HG03439 (cell line): ENCODE measurements around the gene DRD2.

Experiments
- ATAC-seq: cut with Tn5 transposase; IDR thresholded peaks from one replicate; pipeline ENCODE4 v1.9.1; 2021; ENCODE audit warnings: mild to moderate bottlenecking, moderate library complexity; ENCODE audit not compliant: unreplicated experiment

DRD2 gene

DNA sequence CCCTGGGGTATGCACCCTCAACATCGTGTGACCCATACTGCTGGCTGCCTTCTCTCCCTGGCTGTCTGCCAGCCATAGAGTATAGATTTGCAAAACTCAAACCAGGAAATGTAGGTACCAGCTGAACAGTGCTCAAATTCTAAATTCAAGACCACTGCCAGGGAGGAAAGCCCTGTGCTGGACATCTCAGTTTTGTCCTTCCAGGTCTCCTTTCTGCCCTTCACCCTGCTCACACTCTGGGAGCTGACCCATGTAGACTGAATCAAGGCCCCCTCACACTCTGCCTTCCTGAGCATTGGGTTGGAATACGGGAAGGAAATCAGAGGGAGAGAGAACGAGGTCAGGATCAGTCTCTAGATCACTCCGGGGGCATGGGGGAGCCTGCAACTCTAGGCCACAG is 12.4 kb upstream of the DRD2 start:
- no peak for ATAC-seq

DNA sequence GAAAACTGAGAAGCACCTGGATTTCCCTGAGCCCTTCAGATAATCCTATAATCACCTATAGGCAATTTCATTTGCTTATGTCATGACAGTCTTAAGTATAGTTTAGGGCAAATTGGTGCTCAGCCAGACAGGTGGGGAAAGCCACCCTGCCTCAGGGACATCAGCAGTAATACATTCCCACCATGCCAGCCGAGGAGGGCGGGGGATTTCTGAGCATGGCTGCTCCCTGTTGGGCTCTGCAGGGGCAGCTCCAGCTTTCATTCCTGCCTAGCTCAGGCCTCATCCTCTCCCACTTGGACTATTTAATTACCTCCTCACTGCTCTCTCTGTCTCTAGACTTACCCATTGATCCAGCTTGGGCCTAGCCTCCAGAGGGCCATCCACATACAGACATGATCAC is 9.0 kb upstream of the DRD2 start:
- no peak for ATAC-seq

DNA sequence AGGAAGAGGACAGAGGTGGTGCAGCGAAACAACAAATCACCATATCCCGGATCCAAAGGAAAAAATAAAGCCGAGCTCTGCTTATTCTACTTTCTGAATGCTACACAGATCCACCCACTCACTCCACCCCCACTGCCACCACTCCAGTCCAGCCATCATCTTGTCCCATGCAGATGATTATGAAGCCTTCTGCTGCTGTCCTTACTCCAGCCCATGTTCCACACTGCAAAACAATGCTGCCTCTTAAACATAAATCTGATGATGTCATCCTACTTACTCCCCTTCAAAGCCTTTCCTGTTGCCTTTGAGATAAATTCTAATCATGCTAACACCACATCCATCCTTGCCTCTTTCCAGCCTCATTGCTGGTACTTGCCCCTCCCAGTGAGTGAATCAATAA is 6.5 kb upstream of the DRD2 start:
- ATAC-seq, result no peak

DNA sequence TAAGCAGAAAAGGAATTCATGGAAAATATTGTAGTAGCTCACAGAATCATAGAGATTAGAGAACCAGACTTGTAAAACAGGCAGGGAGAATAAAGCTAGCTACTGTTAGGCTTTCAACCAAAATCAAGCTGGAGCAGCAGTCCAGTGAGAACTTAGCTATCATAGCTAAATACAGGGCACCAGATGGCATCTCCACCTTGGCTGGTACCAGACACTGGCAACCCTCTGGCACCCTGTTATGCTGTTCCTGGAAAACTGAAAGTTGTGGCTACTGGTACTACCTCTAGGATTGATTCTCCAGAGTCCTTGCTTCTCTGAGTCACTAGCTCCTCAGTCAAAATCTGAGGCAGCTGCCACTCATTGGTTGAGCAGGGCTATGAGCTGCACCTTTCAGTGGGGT is 6.0 kb upstream of the DRD2 start:
- no peak for ATAC-seq

DNA sequence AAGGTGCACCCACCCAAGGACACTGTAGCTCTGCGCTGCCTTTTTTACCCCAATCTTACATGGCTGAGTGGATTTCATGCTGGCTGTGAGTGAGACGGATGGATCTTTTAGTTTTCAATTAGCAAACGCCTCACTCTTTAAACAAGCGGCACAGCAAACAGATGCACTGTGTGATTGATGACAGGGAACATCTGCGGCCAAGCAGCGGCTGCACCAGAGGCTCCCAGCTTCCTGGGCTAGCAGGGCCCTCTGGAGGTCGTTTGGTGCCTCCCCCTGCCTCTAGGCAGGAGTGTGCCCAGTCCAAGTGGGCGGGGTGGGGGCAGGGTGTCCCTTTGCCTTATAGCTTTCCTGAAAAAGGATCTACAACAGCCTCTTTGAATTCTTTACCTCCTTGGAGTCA is 2.1 kb upstream of the DRD2 start:
- ATAC-seq, result no peak

DNA sequence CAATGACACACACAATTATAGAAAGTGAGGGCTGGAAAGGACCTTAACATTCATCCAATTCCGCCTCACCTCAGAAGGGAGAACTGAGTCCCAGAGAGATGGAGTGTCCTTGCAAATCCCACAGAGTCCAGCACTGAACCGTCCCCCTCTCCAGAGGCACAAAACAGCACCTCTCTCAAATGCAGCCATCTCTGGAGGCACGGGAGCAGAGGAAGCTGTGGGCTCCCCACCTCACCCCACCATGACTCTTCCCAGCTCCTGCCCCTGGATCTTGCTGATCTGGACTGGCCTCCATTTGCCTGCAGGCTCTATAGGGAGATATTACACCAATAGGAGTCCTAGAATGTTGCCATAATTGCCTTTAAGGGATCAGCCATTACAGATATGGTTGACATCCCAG is 1.4 kb upstream of the DRD2 start:
- no peak for ATAC-seq

DNA sequence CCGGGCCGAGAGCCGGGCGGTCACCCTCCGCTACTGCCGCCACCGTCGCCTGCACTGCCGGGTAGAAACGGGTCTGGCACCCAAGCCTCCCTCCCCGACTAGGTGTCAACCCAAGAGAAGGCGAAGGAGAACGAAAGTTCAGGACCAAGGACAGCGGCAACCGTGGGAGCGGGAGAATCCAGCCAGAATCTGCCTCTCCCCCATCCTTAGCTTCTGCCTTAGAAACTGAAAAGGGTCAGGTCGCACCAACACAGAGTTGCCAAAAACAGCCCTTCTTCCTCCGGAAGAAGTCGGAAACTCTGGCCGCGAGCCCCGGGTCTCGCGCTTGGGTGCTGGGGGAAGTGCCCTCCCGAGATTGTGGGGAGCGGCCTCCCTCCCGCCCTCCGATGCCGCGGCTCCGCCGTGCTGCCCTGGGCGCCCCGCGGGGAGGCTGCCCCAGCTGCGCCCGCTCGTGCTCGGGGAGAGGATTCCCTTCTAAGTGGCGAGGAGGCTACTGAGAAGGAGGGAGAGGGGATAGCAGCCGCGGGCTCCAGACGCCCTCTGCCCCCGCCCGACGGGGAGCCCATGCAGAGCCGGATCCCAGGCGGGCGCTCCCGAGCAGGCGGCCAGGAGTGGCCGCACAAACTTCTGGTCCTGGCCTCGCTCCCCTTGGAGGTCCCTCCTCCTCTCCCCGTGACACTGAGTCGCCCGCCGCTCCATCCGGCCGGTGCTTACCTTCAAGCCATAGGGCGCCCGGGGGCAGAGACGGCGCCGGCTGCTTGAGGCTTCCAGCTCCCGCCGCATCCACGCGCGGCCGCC is 637 bp downstream of the DRD2 start:
- ATAC-seq, result no peak

DNA sequence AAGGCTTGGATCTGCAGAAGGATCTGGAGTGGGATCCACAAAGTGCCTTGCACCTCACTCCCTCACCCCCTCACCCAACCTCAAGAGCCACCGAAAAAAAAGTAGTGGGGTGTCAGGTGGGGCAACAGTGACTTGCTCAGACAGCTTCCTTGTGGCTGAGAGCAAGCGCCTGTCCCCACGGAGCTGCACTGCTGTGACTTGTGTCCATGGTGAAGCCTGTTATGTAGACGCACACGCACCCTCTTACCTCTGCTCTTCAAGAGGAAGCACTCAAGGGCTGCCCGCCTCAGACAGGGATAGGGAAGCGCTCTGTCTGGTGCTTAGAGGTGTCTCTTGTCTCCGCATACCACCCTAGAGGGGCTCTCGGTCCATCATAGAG is 1.2 kb downstream of the DRD2 start:
- ATAC-seq, result no peak

DNA sequence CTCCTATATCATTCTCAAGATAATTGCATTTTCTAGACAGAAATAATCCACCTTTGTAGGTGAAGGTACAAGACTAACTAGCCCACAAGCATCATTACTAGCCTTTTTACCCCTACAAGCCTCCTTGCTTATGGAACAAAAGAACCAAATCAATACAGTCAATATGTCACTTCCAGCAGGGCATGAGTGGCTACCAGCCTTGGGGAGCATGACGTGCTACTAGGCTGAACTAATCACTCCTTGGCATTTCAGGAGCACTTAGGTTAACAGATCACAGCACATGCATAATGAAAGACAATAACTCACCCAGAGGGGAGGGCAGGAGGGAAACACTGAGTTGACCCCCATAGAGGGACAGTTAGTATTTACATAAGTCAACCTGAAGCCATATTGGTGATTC is 2.7 kb downstream of the DRD2 start:
- ATAC-seq, result no peak

DNA sequence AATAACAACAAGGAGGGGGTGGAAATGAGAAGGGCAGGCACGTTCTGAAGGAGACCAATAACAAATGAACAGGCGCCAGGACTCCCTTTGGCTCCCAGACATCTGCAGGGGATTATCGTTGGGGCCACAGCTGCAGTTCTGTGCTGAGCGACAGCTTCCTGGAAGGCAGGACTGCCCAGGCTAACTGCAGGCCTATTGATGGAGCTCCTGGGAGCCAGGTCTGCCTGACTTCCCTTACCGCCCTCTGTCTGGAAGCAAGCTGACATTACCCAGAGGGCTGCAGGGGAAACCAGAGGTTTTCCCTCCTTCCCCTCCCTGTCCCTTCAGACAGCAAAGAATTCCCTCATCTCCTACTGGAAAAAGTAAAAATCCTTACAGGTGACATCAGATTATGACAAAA is 5.0 kb downstream of the DRD2 start:
- ATAC-seq, result no peak

DNA sequence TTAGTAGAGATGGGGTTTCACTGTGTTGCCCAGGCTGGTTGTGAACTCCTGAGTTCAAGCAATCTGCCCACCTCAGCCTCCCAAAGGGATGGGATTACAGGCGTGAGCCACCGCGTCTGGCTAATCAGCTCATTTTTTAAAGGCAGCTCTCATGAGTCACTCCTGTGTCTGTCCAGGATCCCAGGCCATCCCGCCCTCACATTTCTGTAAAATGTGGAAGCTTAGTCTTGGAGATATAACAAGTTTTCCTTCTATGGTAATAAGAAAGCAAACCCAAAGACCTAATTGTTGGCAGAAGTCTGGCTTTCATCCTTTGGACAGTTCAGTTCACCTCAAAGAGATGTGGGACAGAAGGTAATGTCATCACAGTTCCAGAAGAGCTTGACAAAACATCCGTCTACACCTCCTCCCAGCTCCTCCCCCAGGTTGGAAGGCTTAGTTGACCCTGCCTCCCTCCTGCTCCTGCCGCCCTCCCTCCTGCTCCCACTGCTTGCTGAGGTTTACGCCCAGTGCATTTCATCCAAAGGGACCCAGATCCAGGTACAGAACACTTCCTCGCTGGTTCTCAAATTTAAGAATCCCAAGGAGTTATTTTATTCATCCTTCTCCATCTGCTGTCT is 6.4 kb downstream of the DRD2 start:
- no peak for ATAC-seq

DNA sequence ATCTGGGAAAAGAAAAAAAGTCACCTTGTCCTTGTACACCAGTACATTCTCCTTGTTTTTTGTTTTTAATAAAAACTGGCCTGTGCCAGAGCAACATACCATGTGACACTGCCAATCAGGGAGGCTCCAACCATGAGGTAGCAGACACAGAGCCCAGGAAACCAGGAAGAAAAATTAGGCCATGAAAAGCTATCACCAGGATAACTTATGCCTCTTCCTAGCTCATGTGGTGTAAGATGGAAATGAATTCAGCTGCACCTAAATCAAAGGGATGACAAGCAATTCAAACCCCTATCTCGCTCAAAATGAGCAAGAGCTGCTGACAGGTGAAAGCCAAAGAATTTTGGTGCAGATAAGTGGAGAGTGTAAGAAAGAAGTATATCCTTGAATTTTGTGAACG is 7.7 kb downstream of the DRD2 start:
- ATAC-seq, result no peak

DNA sequence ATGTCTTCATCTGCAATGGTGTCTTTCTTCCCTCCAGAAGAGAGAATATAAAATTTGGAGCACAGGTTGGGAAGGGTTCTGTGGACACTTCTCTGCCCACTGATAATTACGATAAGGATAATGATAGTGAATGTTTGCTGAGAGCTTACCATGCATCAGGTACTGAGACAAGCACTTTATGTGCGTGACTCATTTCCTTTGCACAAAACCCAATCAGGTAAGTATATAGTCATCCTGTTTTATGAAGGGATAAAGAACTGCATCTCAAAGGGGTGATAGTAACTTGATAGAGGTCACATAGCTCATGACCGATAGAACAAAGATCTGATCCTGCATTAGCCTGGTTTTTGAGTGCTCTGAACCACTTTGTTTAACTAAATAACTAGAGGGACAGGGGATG is 9.4 kb downstream of the DRD2 start:
- no peak for ATAC-seq

DNA sequence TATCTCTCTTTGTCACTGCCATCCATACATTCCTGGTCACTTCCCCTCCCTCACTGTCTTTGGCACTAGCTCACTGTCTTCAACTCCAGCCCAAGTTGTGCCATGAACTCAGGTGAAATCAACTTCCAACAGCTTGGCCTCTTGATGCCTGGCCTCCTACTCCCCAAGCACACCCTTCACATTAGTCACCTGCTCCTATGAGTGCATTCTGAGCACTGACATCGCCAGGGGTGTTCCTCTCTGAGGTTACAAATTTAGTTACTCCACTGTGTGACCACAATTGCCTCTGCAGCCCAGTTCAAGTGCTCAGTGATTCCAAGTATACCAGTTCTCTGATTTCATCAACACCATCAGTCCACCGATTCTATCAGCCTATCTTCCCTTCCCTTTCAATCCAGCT is 10.8 kb downstream of the DRD2 start:
- no peak for ATAC-seq

DNA sequence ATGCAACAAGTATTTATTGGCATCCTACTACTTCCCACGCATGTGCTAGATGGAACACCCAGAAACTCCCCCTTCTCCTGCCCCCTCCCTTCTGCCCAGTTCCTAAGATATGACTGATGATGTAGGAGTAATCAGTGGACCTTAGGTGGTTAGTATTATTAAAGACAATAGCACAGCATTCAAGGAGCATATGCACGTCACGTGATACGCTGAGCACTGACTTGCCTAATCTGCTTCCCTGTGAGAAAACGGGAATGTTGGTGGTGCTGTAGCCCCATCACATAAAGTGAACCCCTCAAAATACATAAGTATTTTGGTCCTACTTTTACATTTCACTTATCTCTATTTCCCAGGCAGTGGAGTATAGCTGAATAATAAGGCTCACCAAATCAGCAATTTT is 12.4 kb downstream of the DRD2 start:
- no peak for ATAC-seq

DNA sequence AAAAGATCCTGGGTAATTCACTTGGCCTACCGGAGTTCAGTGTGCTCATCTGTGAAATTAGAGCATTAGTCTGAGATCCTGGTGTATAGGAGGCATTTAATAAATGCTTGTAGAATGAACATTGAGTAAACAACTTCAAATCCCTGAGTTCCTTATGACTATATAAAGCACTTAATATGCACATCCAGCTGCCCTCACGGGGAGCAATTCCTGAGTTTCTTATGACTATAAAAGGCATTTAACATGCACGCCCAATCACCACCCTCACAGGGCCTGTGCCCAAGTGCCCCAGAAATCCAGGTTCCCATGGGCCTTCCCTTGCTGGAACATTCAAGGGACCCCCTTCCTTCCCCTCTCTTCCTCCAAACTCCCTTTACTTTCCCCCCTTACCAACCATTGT is 13.6 kb downstream of the DRD2 start:
- ATAC-seq, result no peak

DNA sequence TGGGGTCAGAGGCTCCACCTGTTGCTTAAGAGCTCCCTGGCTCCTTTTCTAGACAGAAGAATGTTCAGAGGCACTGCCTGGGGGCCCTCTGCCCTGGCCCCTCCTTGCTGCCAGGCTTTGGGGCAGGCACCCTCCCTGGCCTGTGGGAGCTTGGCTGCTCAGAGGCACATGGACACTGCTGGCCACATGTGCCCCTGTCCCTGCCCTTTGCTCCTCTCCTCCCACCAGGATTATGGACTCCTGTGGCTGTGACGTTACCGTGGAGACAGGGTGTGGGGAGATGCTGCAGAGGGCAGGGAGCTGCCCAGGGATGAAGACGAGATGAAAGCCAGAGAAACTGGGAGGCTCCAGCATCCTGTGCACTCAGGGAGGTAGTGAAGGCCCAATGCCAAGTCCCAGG is 14.7 kb downstream of the DRD2 start:
- ATAC-seq, result no peak

DNA sequence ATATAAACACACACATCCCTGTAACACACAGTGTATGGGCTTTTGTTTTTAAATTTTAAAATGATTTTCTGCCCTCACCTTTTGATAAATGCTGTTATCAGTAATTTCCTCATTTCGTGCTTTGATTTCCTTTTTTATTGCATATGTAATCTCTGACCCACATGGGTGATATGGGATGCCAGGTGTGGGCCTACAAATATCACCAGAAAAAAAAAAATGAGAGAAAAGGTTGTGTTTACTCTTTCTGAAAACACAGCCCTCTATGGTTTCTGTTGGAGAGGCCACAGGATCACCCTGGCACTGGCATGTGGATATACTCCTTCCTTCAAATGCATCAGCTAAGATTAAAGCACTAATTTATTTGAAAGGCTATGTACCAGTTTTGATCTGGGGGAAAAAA is 17.0 kb downstream of the DRD2 start:
- ATAC-seq, result no peak

DNA sequence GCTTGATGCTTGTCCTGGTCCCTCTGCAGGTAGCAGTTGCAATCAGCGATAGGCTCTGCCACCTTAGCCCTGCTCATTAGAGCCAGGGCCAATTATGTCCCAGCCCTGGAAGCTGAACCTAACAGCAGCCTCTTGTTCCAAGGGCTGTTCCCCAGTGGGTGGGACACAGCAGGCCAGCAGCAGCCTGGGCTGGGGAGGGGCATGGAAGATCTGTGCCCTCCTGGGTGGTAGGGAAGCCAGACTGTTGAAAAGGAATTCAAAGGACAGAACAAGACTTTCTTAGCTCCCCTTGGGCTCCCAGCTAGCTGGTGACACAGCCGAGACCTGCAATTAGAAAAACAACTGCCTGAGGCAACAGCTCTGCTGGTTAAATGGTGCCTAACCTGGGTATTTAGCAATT is 17.4 kb downstream of the DRD2 start:
- no peak for ATAC-seq

DNA sequence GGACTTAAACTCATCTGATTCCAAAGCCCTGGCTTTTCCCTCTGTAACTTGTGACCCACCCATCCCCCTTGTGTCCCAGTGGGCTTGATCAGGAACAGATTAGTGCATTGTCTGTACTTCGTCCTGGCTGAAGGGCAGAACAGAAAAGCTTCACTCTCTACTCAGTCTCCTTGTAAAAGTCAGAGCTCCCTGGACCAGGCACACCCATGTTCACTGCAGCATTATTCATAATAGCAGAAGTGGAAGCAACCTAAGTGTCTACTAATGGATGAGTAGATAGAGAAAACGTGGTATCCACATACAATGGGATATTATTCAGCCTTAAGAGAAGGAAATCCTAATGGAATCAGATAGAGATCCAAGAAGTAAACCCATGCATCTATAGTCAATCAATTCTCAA is 20.7 kb downstream of the DRD2 start:
- ATAC-seq, result no peak

DNA sequence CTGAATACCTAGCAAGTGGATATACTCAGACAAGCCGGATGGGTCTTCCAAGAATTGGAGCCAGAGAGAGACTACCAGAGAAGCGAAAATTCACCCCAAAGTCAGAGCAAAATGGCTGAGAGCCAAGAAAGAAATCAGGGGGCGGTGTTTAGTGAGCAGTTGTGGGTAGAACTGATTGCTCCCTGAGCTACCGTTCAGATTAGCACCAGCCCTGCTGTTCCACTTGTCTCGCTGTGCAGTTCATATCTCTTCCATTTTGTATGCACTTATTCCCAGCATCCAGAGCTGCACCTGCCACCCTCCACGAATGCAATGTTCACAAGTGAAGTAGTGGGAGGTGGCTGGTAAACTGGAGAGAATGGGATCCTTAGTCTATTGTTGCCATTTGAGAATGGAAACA is 25.5 kb downstream of the DRD2 start:
- no peak for ATAC-seq

DNA sequence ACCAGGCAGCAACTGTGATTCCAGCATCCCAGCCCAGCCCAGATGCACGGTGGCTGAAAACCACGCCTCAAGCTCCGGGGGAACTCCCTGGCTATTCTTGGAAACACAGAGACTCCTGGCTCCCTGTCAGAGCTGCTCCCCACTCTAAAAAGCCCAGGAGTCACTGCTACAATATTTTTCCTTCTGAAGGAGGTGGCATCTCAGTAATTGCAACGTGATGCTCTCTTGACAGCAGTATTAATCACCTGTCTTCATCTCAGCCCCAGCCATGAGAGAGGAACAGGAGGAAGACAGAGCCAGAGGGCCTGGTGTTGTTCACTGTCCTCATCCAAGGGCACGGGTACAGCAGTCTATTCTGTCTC is 26.9 kb downstream of the DRD2 start:
- ATAC-seq, result no peak
